H9 (cell line): ENCODE measurements around the gene RAB6B. TPM values are rescaled to one million over a fixed set of nuclear protein-coding genes. Genes with fewer than 3 reads are reported as not detected.
A peak's percentile ranks its signal among the peaks of the same experiment; 100 is the strongest.

Source experiments
- DNase-seq: peaks from one replicate; pipeline ENCODE4 v3.0.0-alpha.2; 2017
- H2AFZ ChIP-seq: one replicate; pipeline ENCODE4 v1.6.1; 2013; ENCODE audit warnings: mild to moderate bottlenecking, low read length, control low read depth, moderate library complexity
- H2AK5ac ChIP-seq: 2 replicates; pipeline ENCODE4 v1.6.1; 2013; ENCODE audit warnings: low read length, control low read depth, mixed read lengths; ENCODE audit not compliant: insufficient read length
- H2BK120ac ChIP-seq: one replicate; pipeline ENCODE4 v1.6.1; 2013; ENCODE audit warnings: low read depth, mild to moderate bottlenecking, low read length, control low read depth, inconsistent platforms; ENCODE audit not compliant: poor library complexity, severe bottlenecking
- H2BK12ac ChIP-seq: 2 replicates; pipeline ENCODE4 v1.6.1; 2013; ENCODE audit warnings: low read length, control low read depth, mixed read lengths, low read depth; ENCODE audit not compliant: insufficient read length
- H2BK15ac ChIP-seq: 2 replicates; pipeline ENCODE4 v1.6.1; 2013; ENCODE audit warnings: low read depth, low read length, control low read depth
- H2BK20ac ChIP-seq: one replicate; pipeline ENCODE4 v1.6.1; 2013; ENCODE audit warnings: low read depth, mild to moderate bottlenecking, low read length, control low read depth, inconsistent platforms; ENCODE audit not compliant: poor library complexity, severe bottlenecking
- H2BK5ac ChIP-seq: 2 replicates; pipeline ENCODE4 v1.6.1; 2013; ENCODE audit warnings: low read length, control low read depth, mixed read lengths; ENCODE audit not compliant: insufficient read length
- H3K14ac ChIP-seq: 2 replicates; pipeline ENCODE4 v1.6.1; 2013; ENCODE audit warnings: low read length, control low read depth; ENCODE audit not compliant: insufficient read depth
- H3K18ac ChIP-seq: 2 replicates; pipeline ENCODE4 v1.6.1; 2013; ENCODE audit warnings: low read depth, mild to moderate bottlenecking, mixed read lengths, low read length, control low read depth; ENCODE audit not compliant: insufficient read length
- H3K23ac ChIP-seq: 2 replicates; pipeline ENCODE4 v1.6.1; 2013; ENCODE audit warnings: low read length, control low read depth, mixed read lengths, low read depth; ENCODE audit not compliant: insufficient read length
- H3K23me2 ChIP-seq: 2 replicates; pipeline ENCODE4 v1.6.1; 2013; ENCODE audit warnings: low read depth, mild to moderate bottlenecking, mixed read lengths, low read length, control low read depth; ENCODE audit not compliant: insufficient read length, poor library complexity, severe bottlenecking
- H3K27ac ChIP-seq: 2 replicates; pipeline ENCODE4 v1.5.1; 2013; ENCODE audit warnings: low read length, control low read depth, mixed read lengths, low read depth; ENCODE audit not compliant: insufficient read length
- H3K27me3 ChIP-seq: 2 replicates; pipeline ENCODE4 v1.6.1; 2013; ENCODE audit warnings: low read length, control low read depth, inconsistent platforms; ENCODE audit not compliant: insufficient read depth
- H3K4ac ChIP-seq: 2 replicates; pipeline ENCODE4 v1.6.1; 2013; ENCODE audit warnings: low read depth, mild to moderate bottlenecking, control low read depth, inconsistent platforms, low read length, moderate library complexity
- H3K4me1 ChIP-seq: 2 replicates; pipeline ENCODE4 v1.6.1; 2013; ENCODE audit warnings: low read length, control low read depth, inconsistent platforms; ENCODE audit not compliant: insufficient read depth
- H3K4me2 ChIP-seq: 2 replicates; pipeline ENCODE4 v1.6.1; 2013; ENCODE audit warnings: low read length, control low read depth, mixed read lengths; ENCODE audit not compliant: insufficient read length, insufficient read depth
- H3K56ac ChIP-seq: 2 replicates; pipeline ENCODE4 v1.6.1; 2013; ENCODE audit warnings: low read depth, mild to moderate bottlenecking, mixed read lengths, low read length, control low read depth; ENCODE audit not compliant: insufficient read length
- H3K79me1 ChIP-seq: 2 replicates; pipeline ENCODE4 v1.6.1; 2013; ENCODE audit warnings: low read depth, mild to moderate bottlenecking, moderate library complexity, low read length, control low read depth, inconsistent platforms; ENCODE audit not compliant: insufficient read depth, poor library complexity, severe bottlenecking
- H3K79me2 ChIP-seq: 2 replicates; pipeline ENCODE4 v1.6.1; 2013; ENCODE audit warnings: low read length, control low read depth, inconsistent platforms; ENCODE audit not compliant: insufficient read depth
- H3K9ac ChIP-seq: 2 replicates; pipeline ENCODE4 v1.6.1; 2013; ENCODE audit warnings: low read length, control low read depth, mixed read lengths; ENCODE audit not compliant: insufficient read length; ENCODE audit errors: extremely low read depth
- H3K9me3 ChIP-seq: one replicate; pipeline ENCODE4 v1.6.1; 2013; ENCODE audit warnings: low read depth, low read length, inconsistent platforms; ENCODE audit not compliant: control insufficient read depth
- H3T11ph ChIP-seq: one replicate; pipeline ENCODE4 v1.6.1; 2013; ENCODE audit warnings: mild to moderate bottlenecking, low read length, control low read depth, inconsistent platforms
- H4K20me1 ChIP-seq: one replicate; pipeline ENCODE4 v1.6.1; 2013; ENCODE audit not compliant: control insufficient read depth, insufficient read length, insufficient read depth
- H4K5ac ChIP-seq: 2 replicates; pipeline ENCODE4 v1.6.1; 2013; ENCODE audit warnings: low read depth, mild to moderate bottlenecking, mixed read lengths, low read length, control low read depth; ENCODE audit not compliant: insufficient read length
- H4K8ac ChIP-seq: replicated peaks from 2 replicates; pipeline ENCODE4 v1.6.1; 2013; ENCODE audit warnings: low read length, control low read depth, mixed read lengths, low read depth; ENCODE audit not compliant: insufficient read length
- H4K91ac ChIP-seq: 2 replicates; pipeline ENCODE4 v1.6.1; 2013; ENCODE audit warnings: low read depth, mild to moderate bottlenecking, moderate library complexity, mixed read lengths, low read length, control low read depth; ENCODE audit not compliant: insufficient read length
- H3K27ac Mint-ChIP-seq, 3 experiments: 2 replicates in 2 of 3; 3 replicates in 1 of 3; pipeline ENCODE4 v1.8.0; 2020 to 2021; ENCODE audit warnings: mixed read lengths in 3 of 3, mild to moderate bottlenecking in 1 of 3, moderate library complexity in 1 of 3
- H3K27me3 Mint-ChIP-seq: 2 replicates; pipeline ENCODE4 v1.8.0; 2021; ENCODE audit warnings: low read depth, mild to moderate bottlenecking, moderate library complexity, mixed read lengths
- H3K36me3 Mint-ChIP-seq, 3 experiments: 2 replicates in 2 of 3; 3 replicates in 1 of 3; pipeline ENCODE4 v1.8.0; 2020 to 2021; ENCODE audit warnings: low read depth in 3 of 3, mixed read lengths in 3 of 3; ENCODE audit not compliant: insufficient read depth in 1 of 3
- H3K4me1 Mint-ChIP-seq, 2 experiments: 2 replicates each; pipeline ENCODE4 v1.8.0; 2020; ENCODE audit warnings: mixed read lengths in 2 of 2
- H3K4me3 Mint-ChIP-seq, 2 experiments: 2 replicates in 1 of 2; 3 replicates in 1 of 2; pipeline ENCODE4 v1.8.0; 2020 to 2021; ENCODE audit warnings: mild to moderate bottlenecking in 2 of 2, mixed read lengths in 2 of 2, moderate library complexity in 1 of 2
- H3K9me3 Mint-ChIP-seq, 2 experiments: 2 replicates in 1 of 2; 3 replicates in 1 of 2; pipeline ENCODE4 v1.8.0; 2020; ENCODE audit warnings: mild to moderate bottlenecking in 2 of 2, mixed read lengths in 2 of 2, moderate library complexity in 1 of 2
- CTCF ChIP-seq: fragments of 200-600 bp; sonication (generic); conservative IDR thresholded peaks from 3 replicates; pipeline ENCODE4 v1.8.0; 2021; ENCODE audit warnings: antibody characterized with exemption, mild to moderate bottlenecking
- WGBS: extraction: QIAGEN DNeasy Blood & Tissue Kit; methylation state at CpG from one replicate; pipeline ENCODE4 v1.1.7; 2013; ENCODE audit warnings: missing lambda C conversion rate, low lambda C conversion rate, mixed read lengths; ENCODE audit not compliant: insufficient read length; ENCODE audit errors: extremely low coverage; 5-methylcytosine and 5-hydroxymethylcytosine counted together
- total RNA-seq: library from RNA; stranded (reverse); gene quantifications from 2 replicates; pipeline ENCODE4 v1.2.1, GENCODE V29; 2021

RAB6B gene
- total RNA-seq, 1 experiment from 2014 or later = 12.3 TPM

- peaks cover 11 to 30% (median 25%) of the 10 kb centered on the region in 3 experiments; a peak in 6 of 7 replicates for H3K36me3 Mint-ChIP-seq
- Histone ChIP-seq H3K9ac (no peak overlapping the region), H4K8ac (no peak overlapping the region), H2BK120ac (no peak overlapping the region), H3K27ac (no peak overlapping the region), H3K79me2 (peaks cover 2% of the 10 kb centered on the region; the same call in 1 of the 2 replicates), H3K79me1 (no peaks in the 10 kb centered on the region), H3K14ac (no peak overlapping the region), H3K4ac (no peak overlapping the region), H3K18ac (no peak overlapping the region), H4K91ac (no peak overlapping the region), H3K27me3 (no peaks in the 10 kb centered on the region), H2AK5ac (no peak overlapping the region), H2AFZ (peak overlapping the region; percentile 99), H3K56ac (no peak overlapping the region), H4K20me1 (no peaks in the 10 kb centered on the region), H3K23ac (no peak overlapping the region), H3K4me2 (peak overlapping the region; percentile 69), H2BK20ac (no peak overlapping the region), H4K5ac (no peak overlapping the region), H2BK15ac (no peak overlapping the region), H2BK5ac (no peak overlapping the region), H3K9me3 (no peaks in the 10 kb centered on the region), H2BK12ac (no peak overlapping the region), H3T11ph (no peak overlapping the region), H3K23me2 (peaks cover 5% of the 10 kb centered on the region), H3K4me1 (no peaks in the 10 kb centered on the region)
- DNase-seq = no peak
- H3K27ac Mint-ChIP-seq = no peak overlapping the region
- H3K27me3 Mint-ChIP-seq = peaks cover 21% of the 10 kb centered on the region
- H3K4me3 Mint-ChIP-seq = peak overlapping the region; percentile 92 to 97
- no peaks in the 10 kb centered on the region for H3K9me3 Mint-ChIP-seq
- H3K4me1 Mint-ChIP-seq = peaks cover 12% of the 10 kb centered on the region in 2 experiments
- TF ChIP-seq CTCF = no peak
- no CpG with 5 or more reads among the region's 15 CpGs for WGBS
Observed at GRCh38 chr3:133805384-133805701, 90.3 kb downstream of the RAB6B start.
